Prostate gland (tissue), 2 donors: ENCODE measurements around the gene ISX. TPM values are rescaled to one million over a fixed set of nuclear protein-coding genes. Genes with fewer than 3 reads are reported as not detected.

Source experiments
- DNase-seq: peaks from one replicate; pipeline ENCODE4 v3.0.0-alpha.2; 2019; ENCODE audit warnings: low spot score
- H3K27ac ChIP-seq, 2 donors: fragments of 200-600 bp; sonication (generic); 2 replicates each; pipeline ENCODE4 v1.5.1; 2017 to 2019
- H3K27me3 ChIP-seq: fragments of 200-600 bp; sonication (generic); replicated peaks from 2 replicates; pipeline ENCODE4 v1.5.1; 2019; ENCODE audit not compliant: insufficient read depth
- H3K36me3 ChIP-seq, 2 donors: fragments of 200-600 bp; sonication (generic); 1 replicate in 1 of 2; 2 replicates in 1 of 2; pipeline versions ENCODE4 v1.5.1 to v1.8.1; 2017 to 2019
- H3K4me1 ChIP-seq: fragments of 200-600 bp; sonication (generic); replicated peaks from 2 replicates; pipeline ENCODE4 v1.5.1; 2019
- H3K4me3 ChIP-seq, 2 donors: fragments of 200-600 bp; sonication (generic); 2 replicates each; pipeline ENCODE4 v1.5.1; 2017 to 2019
- H3K9me3 ChIP-seq: fragments of 200-600 bp; sonication (generic); 2 replicates; pipeline ENCODE4 v1.5.1; 2017
- CTCF ChIP-seq, 4 experiments: fragments of 200-600 bp in 2 of 4; fragments of 450-650 bp in 2 of 4; sonication (generic) in 2 of 4; IDR thresholded peaks; 1 replicate in 3 of 4; 2 replicates in 1 of 4; pipeline ENCODE4 v1.5.1; 2016 to 2019; ENCODE audit warnings: antibody characterized with exemption in 4 of 4, mild to moderate bottlenecking in 2 of 4, moderate library complexity in 2 of 4
- POLR2A ChIP-seq: fragments of 450-650 bp; IDR thresholded peaks from one replicate; pipeline ENCODE4 v1.6.1; 2016; ENCODE audit warnings: antibody characterized with exemption, mild to moderate bottlenecking
- POLR2AphosphoS5 ChIP-seq: sonication (generic); formaldehyde crosslinking; IDR thresholded peaks from one replicate; pipeline ENCODE4 v1.6.1; 2017; ENCODE audit warnings: antibody characterized with exemption
- WGBS: methylation state at CpG from one replicate; pipeline ENCODE4 v1.1.5; 2018; 5-methylcytosine and 5-hydroxymethylcytosine counted together
- intact Hi-C: fragments of 100-400 bp; cut with DNase I; formaldehyde crosslinking; loops from one replicate; pipeline ENCODE4 v1.14.2; 2022
- total RNA-seq, 2 donors: library from RNA; depleted of rRNA; stranded (reverse); fragments of >200 nt; gene quantifications; one replicate each; pipeline ENCODE4 v1.1.0, GENCODE V29; 2016

Gene ISX
- total RNA-seq, 2 donors from 2014 or later, result 0.14 to 1.9 TPM

GRCh38 chr22:35099883-35100282, 33.9 kb downstream of the ISX start:
- Histone ChIP-seq H3K9me3 (no peaks in the 10 kb centered on the region), H3K27me3 (no peaks in the 10 kb centered on the region), H3K4me1 (no peaks in the 10 kb centered on the region), H3K36me3 (no peaks in the 10 kb centered on the region), H3K4me3 (no peak overlapping the region), H3K27ac (no peak overlapping the region)
- TF ChIP-seq POLR2AphosphoS5, result no peak
- TF ChIP-seq CTCF (IDR thresholded peaks at IDR 0.05), result no peak
- no peak for TF ChIP-seq POLR2A
- intact Hi-C loops, result no loop called here
- no peak for DNase-seq
- 91% methylated on average over 3 of the region's 3 CpGs for WGBS

DNA sequence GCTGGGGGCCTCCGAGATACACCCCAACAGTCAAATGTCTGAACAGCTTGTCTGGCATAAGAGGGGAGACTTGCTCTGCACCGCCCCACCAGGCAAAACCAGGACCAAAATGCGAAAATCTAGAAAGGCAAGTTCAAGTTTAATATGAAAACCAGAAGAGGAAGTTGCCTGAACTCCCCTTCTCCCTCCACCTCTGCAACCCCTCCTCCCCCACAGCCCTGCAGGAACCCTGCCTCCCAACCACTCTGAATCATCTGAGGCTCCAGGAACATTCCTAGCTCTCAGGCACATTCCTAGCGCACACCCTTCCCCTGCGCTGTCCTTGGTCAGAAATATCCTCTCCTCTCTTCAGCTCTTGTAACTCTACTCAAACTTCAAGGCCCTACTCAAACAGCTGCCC, 36.7 kb downstream of the ISX start:
- no peaks in the 10 kb centered on the region for H3K36me3 ChIP-seq
- H3K4me1 ChIP-seq, result no peaks in the 10 kb centered on the region
- no peaks in the 10 kb centered on the region for H3K27me3 ChIP-seq
- no peaks in the 10 kb centered on the region for H3K9me3 ChIP-seq
- no peak overlapping the region for H3K4me3 ChIP-seq
- TF ChIP-seq POLR2A (no peak), CTCF (IDR thresholded peaks at IDR 0.05) (no peak), POLR2AphosphoS5 (no peak)
- no peak for DNase-seq
- no peak overlapping the region for H3K27ac ChIP-seq
- 64% methylated on average over 5 of the region's 5 CpGs for WGBS
- intact Hi-C loops, result no loop called here

DNA sequence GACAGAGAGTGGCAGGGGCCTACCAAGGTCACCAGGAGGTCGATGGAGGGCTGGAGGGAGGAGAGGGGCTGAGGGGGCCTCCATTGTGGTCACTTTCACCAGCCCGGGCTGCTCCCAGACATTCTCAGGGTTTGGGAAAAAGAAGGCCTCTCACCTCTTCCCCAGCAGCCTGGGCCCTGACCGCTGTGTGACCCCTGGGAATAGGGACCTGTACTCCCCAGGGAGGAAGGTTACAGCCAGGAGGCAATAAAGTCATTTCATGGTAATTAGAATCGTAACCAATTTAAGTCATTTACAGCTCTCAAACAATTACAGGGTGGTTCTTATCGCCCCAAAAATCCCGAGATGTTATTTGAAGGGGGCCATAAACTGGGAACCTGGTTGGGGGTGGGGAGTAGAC, 37.8 kb downstream of the ISX start:
- 54% methylated on average over 6 of the region's 6 CpGs for WGBS
- no peak overlapping the region for H3K4me3 ChIP-seq
- no peaks in the 10 kb centered on the region for H3K4me1 ChIP-seq
- no peak overlapping the region for H3K27ac ChIP-seq
- TF ChIP-seq CTCF (IDR thresholded peaks at IDR 0.05) (no peak), POLR2AphosphoS5 (no peak), POLR2A (no peak)
- DNase-seq, result no peak
- no peaks in the 10 kb centered on the region for H3K27me3 ChIP-seq
- H3K36me3 ChIP-seq, result no peaks in the 10 kb centered on the region
- no peaks in the 10 kb centered on the region for H3K9me3 ChIP-seq
- intact Hi-C loops, result no loop called here

DNA sequence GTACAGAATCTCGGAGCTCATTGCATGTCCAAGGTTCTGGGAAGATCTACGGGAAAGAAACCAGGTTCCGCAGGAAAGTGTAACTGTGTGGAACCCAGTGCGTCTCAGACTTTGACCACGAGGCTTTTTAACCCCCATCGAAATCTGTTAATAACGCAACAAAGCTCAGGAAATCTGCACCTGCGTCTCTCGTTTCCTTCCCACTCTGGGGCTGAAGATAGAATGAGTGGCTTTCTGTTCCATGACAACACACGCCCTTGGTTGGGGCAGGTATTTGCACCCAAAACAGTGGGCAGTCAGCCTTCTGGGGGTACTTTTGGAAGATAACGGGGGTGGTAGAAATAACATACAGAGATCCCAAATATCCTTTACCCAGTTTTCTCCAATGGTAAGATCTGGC, 38.5 kb downstream of the ISX start:
- no peak for DNase-seq
- Histone ChIP-seq H3K4me1 (no peaks in the 10 kb centered on the region), H3K27me3 (no peaks in the 10 kb centered on the region), H3K4me3 (no peak overlapping the region), H3K27ac (no peak overlapping the region), H3K36me3 (no peaks in the 10 kb centered on the region), H3K9me3 (no peaks in the 10 kb centered on the region)
- TF ChIP-seq POLR2AphosphoS5, result no peak
- no peak for TF ChIP-seq POLR2A
- no peak for TF ChIP-seq CTCF (IDR thresholded peaks at IDR 0.05)
- 88% methylated on average over 11 of the region's 11 CpGs for WGBS
- intact Hi-C loops, result no loop called here

GRCh38 chr22:35109616-35110015, 43.7 kb downstream of the ISX start:
- intact Hi-C loops, result no loop called here
- Histone ChIP-seq H3K27me3 (no peaks in the 10 kb centered on the region), H3K27ac (no peak overlapping the region), H3K4me1 (no peaks in the 10 kb centered on the region), H3K4me3 (no peak overlapping the region), H3K36me3 (no peaks in the 10 kb centered on the region), H3K9me3 (no peaks in the 10 kb centered on the region)
- no peak for TF ChIP-seq POLR2AphosphoS5
- TF ChIP-seq CTCF (IDR thresholded peaks at IDR 0.05), result no peak
- no peak for TF ChIP-seq POLR2A
- DNase-seq, result no peak
- WGBS, result 54% methylated on average over 4 of the region's 4 CpGs
